GM19372 (cell line): ENCODE measurements around the gene GHR.
A peak's percentile ranks its signal among the peaks of the same experiment; 100 is the strongest.
"Not testable (repeated sequence)": the region's sequence is repeated elsewhere in the genome, so short reads cannot be mapped to it uniquely, and the experiment has no call there.

ENCODE experiments used
- ATAC-seq: cut with Tn5 transposase; IDR thresholded peaks from one replicate; pipeline ENCODE4 v1.9.1; 2021; ENCODE audit warnings: mild to moderate bottlenecking, low read depth, moderate library complexity; ENCODE audit not compliant: unreplicated experiment

The GHR gene

DNA sequence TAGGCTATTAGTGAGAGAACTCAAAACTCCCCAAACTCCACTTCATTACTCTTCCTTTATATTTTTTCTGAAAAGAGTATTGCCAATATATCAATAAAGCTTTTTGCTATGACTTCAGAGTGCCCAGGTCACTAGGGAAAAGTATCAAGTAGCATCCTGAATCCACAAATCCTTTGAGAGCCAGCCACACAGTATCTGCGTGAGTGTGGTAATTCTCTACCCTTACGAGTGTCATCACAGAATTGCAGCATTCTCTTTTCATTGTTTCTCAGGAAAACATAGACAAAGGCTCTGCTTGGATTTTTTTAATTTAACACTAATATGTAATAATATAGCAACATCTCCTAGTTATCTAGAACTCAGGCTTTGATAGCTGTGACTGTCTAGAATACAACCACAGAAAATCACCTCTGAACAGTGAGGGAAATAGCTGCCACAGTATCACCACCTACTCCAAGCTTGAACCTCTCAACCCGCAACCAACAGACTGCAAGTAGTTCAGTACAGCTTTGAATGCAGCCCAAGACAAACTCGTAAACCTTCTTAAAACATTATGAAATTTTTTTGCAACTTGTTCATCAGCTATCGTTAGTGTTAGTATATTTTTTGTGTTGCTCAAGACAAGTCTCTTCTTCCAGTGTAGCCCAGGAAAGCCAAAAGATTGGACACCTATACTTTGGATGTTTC lies 254.1 kb downstream of the GHR start:
- no peak for ATAC-seq

DNA sequence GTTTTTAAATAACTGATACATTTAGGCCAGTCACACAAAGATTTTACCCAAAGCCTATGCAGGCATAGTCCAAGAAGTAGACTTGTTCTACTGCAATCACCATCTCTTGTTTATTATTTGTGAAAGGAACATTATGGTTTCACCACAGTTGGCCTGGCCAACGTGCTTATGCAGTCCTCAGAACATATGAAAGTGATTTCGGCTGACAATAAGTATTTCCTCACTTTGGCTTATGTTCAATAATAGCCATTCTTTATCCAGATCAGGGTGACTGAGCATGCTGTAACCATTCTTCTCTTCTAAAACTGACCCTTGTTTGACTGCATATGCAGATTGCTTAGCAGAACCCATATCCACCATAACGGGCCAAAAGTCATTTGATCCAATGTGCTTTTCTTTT lies 256.8 kb downstream of the GHR start:
- ATAC-seq: no peak

DNA sequence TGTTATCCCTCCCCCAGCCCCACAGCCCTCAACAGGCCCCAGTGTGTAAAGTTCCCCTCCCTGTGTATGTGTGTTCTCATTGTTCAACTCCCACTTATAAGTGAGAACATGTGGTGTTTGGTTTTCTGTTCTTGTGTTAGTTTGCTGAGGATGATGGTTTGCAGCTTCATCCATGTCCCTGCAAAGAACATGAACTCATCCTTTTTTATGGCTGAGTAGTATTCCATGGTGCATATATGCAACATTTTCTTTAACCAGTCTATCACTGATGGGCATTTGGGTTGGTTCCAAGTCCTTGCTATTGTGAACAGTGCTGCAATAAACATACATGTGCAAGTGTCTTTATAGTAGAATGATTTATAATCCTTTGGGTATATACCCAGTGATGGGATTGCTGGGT lies 261.8 kb downstream of the GHR start:
- not testable (repeated sequence) for ATAC-seq

DNA sequence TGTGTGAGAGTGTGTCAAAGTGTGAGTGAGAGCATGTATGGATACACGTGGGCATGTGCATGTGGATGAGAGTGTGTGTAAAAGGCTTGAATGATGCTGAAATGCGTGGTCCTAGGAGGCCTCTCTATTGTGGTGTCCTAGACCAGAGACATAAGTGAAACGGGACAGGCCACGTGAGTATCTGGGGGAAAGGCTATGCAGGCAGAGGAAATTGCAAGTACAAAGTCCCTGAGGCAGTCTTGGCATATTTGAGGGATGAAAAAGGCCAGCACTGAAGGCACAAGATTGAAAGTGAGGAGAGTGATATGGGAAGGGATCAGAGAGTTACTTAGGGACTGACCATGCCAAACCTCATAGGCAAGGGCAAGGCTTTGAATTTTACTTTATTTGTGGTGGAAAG lies 266.2 kb downstream of the GHR start:
- no peak for ATAC-seq

DNA sequence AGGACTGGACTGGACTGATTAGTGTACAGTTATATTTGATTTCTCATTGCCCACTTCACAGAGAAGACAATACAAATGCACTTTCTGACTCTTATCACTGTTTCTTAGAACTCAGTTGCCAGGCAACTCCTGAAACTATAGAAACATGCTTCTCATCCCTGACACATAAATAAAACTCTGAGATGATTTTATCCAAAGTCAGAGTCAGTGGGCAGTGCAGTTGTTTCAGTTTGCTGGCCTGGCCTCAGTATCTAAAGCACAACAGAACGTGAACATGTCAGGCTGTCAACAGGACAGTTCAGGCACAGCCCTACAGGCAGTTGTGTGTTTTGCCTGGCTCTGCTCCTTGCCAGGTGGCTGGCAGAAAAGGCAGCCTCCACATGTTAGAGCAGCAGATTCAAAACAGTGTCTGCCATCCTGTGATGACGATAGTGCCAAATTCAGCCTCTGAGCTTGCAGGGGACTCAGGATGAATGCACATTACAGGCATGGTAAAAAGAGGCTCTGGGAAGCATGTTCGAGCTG lies 268.2 kb downstream of the GHR start:
- ATAC-seq: no peak

DNA sequence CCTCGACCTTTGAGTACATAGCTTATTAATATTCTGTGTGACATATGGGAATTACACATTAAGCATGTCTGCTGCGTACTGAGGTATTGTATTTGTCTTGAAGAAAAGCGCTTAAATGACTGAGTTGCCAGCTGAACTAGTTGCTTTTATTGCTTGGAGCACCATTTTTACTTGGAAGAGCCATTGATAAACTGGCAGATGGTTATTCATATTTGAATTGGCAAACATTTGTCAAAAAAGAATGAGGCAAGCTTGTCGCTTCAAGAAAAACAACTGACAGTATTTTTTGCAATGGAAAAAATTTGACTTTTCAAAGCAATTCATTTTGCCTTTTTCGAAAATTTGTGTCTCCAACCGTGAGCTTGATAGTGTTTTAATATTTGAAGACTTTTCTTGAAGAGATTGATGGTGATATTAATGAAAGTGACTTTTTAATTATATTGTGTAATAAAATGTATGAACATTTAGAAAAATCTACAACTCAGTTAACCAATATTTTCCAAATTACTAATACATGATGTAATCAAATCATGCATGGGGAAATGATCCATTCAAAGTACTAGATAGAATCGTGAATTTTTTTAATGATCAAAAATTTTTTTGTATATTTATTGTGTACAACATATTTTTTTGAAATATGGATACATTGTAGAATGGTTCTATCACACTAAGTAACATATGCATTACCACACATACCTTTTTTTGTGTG lies 278.3 kb downstream of the GHR start:
- no peak for ATAC-seq

DNA sequence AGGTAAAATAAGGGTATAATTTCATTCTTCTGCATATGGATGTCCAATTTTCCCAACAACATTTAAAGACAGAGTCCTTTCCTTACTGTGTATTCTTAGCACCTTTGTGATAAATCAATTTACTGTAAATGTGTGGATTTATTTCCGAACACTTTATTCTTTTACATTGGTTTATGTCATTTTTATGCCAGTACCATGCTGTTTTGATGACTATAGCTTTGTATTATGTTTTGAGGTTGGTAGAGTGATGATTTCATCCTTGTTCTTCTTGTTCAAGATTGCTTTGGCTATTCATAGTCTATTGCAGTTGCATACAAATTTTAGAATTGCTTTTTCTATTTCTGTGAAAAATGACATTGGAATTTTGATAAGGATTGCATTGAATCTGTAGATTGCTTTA lies 280.0 kb downstream of the GHR start:
- no peak for ATAC-seq

DNA sequence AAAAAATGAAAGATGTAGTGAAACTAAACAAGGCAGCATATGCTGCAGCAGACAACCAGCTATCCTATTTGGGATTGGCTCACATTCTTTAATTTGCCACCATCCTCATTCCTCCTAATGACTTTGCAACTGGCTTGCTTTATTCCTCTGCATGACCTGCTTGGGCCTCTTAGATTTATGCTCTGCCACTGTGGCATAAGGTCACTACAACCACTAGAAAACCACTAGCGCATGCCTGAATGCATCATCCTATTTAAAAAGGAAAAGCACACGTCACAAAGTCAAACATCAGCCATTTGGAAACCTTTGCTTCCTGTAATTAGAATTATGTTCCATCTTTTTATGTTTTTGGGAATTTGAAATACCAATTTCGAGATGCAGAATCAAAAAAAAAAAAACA lies 292.5 kb downstream of the GHR start:
- ATAC-seq: no peak

DNA sequence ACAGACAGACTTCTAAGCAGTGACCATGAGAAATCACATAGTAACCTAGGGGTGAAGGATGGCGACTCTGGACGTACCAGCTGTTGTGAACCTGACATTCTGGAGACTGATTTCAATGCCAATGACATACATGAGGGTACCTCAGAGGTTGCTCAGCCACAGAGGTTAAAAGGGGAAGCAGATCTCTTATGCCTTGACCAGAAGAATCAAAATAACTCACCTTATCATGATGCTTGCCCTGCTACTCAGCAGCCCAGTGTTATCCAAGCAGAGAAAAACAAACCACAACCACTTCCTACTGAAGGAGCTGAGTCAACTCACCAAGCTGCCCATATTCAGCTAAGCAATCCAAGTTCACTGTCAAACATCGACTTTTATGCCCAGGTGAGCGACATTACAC lies 295.4 kb downstream of the GHR start:
- ATAC-seq: no peak

DNA sequence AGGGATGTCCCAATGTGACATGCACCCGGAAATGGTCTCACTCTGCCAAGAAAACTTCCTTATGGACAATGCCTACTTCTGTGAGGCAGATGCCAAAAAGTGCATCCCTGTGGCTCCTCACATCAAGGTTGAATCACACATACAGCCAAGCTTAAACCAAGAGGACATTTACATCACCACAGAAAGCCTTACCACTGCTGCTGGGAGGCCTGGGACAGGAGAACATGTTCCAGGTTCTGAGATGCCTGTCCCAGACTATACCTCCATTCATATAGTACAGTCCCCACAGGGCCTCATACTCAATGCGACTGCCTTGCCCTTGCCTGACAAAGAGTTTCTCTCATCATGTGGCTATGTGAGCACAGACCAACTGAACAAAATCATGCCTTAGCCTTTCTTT lies 295.8 kb downstream of the GHR start:
- no peak for ATAC-seq

DNA sequence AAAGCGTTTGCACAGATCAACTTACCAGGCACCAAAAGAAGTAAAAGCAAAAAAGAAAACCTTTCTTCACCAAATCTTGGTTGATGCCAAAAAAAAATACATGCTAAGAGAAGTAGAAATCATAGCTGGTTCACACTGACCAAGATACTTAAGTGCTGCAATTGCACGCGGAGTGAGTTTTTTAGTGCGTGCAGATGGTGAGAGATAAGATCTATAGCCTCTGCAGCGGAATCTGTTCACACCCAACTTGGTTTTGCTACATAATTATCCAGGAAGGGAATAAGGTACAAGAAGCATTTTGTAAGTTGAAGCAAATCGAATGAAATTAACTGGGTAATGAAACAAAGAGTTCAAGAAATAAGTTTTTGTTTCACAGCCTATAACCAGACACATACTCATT lies 297.0 kb downstream of the GHR start:
- ATAC-seq: no peak

DNA sequence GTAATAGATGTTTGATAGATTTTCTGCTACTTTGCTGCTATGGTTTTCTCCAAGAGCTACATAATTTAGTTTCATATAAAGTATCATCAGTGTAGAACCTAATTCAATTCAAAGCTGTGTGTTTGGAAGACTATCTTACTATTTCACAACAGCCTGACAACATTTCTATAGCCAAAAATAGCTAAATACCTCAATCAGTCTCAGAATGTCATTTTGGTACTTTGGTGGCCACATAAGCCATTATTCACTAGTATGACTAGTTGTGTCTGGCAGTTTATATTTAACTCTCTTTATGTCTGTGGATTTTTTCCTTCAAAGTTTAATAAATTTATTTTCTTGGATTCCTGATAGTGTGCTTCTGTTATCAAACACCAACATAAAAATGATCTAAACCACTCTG lies 298.2 kb downstream of the GHR start:
- no peak for ATAC-seq

DNA sequence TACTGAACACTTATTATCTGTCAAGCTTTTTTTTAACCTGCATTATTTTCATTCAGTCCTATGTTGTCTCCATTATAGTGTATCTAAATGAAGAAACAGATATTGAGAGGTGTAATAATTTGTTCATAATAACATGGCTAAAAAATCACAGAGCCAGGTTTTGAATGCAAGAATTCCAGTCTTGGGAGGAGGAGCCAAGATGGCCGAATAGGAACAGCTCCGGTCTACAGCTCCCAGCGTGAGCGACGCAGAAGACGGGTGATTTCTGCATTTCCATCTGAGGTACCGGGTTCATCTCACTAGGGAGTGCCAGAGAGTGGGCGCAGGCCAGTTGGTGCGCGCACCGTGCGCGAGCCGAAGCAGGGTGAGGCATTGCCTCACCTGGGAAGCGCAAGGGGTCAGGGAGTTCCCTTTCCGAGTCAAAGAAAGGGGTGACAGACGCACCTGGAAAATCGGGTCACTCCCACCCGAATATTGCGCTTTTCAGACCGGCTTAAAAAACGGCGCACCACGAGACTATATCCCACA lies 311.4 kb downstream of the GHR start:
- ATAC-seq: not testable (repeated sequence)

DNA sequence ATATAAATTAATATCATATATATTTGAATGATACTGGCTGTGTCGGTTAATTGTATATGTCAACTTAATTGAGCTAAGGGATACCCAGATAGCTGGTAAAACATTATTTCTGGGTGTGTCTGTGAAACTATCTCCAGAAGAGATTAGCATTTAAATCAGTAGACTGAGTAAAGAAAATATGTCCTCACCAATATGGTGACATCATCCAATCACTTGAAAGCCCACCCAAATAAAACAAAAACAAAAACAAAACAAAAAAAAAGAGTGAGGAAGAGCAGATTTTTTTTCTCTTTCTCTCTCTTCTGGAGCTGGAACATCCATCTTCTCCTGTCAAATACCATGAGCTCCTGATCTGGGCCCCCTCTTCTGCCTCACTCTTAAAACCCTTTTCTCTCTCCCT lies 317.7 kb downstream of the GHR start:
- ATAC-seq: no peak

DNA sequence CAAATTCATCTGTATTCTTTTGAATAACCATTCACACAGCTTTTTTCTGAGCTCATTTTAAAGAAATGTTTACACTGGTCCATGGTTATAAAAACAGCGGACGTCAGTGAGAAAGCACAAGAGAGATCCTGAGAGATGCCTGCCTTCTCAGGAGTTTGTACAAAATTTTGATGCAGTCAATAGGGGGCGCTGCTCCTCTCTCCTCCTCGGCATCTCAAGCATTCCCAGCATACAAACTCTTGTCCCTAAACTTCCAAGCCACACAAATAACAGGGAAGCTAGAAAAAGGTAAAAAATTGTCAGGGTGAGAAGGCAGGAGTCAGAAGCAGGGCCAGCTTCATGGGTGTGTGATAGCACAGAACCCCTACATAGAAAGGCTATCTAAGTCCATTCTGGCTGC lies 322.2 kb downstream of the GHR start:
- ATAC-seq: no peak

DNA sequence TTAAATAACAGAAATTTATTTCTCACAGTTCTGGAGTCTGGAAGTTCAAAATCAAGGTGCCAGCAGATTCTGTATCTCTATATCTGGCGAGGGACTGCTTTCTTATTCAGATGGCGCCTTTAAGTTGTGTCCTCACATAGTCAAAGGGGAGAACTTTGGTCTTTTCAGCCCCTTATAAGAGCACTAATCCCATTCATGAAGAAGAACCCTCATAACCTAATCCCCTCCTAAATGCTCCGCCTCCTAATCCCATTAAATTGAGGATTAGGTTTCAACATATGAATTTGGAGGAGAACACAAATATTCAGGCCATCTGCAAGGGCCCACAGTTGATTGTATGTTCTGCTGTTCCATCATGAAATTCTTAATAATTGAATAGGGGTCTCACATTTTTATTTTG lies 322.6 kb downstream of the GHR start:
- no peak for ATAC-seq

DNA sequence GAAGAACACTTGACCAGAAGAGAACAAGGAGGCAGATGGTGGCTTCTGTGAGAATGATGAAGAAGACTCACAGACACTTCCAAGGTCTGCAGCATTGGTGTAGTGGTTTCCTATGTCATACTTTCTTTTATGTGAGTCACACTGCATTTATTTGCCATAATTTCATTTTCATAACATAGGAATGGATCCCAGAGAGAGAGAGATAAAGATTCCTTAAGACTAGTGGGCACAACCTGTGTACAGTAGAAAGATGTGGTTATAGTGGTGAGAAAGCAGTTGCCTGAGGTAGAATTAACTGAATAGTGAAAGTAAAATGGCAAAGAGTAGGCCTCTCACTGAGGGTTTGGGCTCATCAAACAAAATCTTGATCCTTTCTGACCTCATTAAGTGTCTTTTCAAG lies 325.8 kb downstream of the GHR start:
- no peak for ATAC-seq

DNA sequence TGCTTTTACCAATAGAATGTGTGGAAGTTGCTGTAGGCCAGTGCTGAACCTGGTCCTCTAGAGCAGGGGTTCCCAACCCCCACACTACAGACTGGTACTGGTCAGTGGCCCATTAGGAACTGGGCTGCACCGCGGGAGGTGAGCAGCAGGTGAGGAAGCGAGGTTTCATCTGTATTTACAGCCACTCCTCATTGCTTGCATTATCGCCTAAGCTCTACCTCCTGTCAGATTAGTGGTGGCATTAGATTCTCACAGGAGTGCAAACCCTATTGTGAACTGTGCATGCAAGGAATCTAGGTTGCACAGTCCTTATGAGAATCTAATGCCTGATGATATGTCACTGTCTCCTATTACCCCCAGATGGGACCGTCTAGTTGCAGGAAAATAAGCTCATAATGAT lies 327.3 kb downstream of the GHR start:
- ATAC-seq: no peak

DNA sequence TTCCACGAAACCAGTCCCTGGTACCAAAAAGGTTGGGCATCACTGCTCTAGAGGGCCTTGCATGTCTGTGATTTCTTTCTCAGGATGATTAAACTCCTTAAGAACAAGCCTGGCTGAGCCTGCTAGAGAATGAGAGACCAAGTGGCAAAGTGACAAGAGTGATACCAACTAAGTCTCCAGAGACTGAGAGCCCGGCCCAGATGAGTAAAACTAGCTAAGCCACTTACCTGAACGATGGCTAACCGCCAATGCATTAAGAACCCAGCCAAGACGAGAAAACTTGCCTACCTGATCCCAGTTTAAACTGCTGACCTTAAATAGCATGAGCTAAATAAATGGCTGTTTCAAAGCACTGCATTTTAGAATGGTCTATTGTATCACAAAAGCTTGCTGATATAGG lies 327.8 kb downstream of the GHR start:
- no peak for ATAC-seq

DNA sequence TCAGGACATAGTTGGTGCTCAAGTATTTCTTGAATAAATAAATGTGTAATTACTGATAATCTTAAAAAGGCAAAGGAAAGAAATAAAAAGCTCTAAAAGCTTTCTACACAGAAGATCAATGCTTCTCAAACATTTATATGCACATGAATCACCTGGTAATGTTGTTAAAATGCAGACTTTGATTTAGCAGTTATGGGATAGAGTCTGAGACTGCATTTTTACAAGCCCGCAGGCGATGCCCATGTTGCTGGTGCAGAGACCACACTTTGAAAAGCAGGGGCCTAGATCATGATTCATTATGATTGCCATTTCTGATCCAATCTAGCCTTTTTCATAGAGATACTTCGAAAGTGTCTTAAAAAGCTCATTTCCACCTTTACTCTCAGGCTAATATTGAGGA lies 329.9 kb downstream of the GHR start:
- ATAC-seq: no peak

DNA sequence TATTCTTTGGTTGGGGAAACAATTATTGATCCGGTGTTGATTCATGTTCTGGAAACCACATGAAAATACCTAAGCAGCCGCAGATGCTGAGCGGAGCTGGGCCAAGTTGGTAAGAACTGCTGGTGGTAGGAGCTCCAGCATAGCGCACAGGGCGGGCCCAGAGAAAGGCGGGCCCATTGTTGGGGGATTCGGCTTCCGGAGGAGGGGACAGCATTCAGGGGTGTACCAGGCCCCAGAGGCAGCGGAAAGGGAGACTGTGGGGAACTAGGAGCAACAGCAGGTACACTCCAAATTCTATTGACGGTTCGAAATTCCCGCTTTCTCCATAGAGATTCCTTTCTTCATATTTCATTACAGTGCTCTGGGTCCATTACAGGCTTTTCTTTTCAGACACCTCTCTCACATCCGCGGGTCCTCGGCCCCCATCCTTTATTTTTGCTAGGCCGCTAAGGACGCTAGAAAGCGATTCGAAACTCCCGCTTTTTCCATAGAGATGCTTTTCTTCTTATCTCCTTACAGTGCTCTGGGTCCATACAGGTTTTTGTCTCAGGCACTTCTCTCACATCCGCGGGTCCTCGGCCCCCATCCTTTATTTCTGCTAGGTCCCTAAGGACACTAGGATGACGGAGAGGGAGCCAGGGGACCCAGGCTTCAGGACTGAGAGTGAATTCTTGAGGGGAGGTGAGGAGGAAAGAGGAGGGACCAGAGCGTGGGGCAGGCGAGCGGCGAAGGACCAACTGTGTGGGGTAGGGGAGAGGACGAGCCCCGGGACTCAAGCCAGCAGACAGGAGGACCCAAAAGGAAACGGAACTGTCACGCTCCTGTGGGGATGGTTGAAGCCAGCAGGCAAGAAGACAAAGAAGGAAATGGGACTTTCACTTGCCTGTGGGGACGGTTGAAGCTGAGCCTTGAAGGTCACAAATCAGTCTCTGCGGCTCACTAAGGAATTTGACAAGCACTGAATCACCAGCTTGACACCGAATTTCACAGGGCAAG lies 333.7 kb downstream of the GHR start, which contains the start of gene CCDC152:
Gene CCDC152, plus strand, starts transcription at position 213 of the 996 bp plus-strand sequence. CDS start 2,304 bp downstream, outside the sequence.
- peak; percentile 88 for ATAC-seq
